Activated CD4-positive, alpha-beta memory T cell treated with anti-CD3 and anti-CD28 coated beads, Interleukin-2, amount 10 ng/mL, durations not matched to agents 7 days and 5 days (primary cell): Measurements from ENCODE around the gene SAMD3. TPM values are rescaled to one million over a fixed set of nuclear protein-coding genes. Genes with fewer than 3 reads are reported as not detected.
A peak's percentile ranks its signal among the peaks of the same experiment; 100 is the strongest.

ENCODE experiments used
- CTCF ChIA-PET: fragments of 350-600 bp; sonication (Branson Sonifier 250); formaldehyde crosslinking; loops from one replicate; lab custom pipeline; 2021; ENCODE audit warnings: antibody characterized with exemption, inconsistent platforms; lab: Charles Lee
- POLR2A ChIA-PET: fragments of 350-600 bp; sonication (Branson Sonifier 250); formaldehyde crosslinking; loops from one replicate; lab custom pipeline; 2021; ENCODE audit warnings: antibody characterized with exemption; lab: Charles Lee
- DNase-seq: peaks from one replicate; pipeline ENCODE4 v3.0.0-alpha.2; 2020
- H3K27ac Mint-ChIP-seq: one replicate; pipeline ENCODE4 v1.8.0; 2021; ENCODE audit warnings: mild to moderate bottlenecking, mixed read lengths
- H3K27me3 Mint-ChIP-seq: one replicate; pipeline ENCODE4 v1.8.0; 2021; ENCODE audit warnings: mixed read lengths
- H3K36me3 Mint-ChIP-seq: one replicate; pipeline ENCODE4 v1.8.0; 2021; ENCODE audit warnings: low read depth, mixed read lengths
- H3K4me1 Mint-ChIP-seq: one replicate; pipeline ENCODE4 v1.8.0; 2021; ENCODE audit warnings: mixed read lengths
- H3K4me3 Mint-ChIP-seq: one replicate; pipeline ENCODE4 v1.8.0; 2021; ENCODE audit warnings: mild to moderate bottlenecking, mixed read lengths
- H3K9me3 Mint-ChIP-seq: one replicate; pipeline ENCODE4 v1.8.0; 2021; ENCODE audit warnings: mixed read lengths
- total RNA-seq, 2 experiments: library from RNA; stranded (reverse); gene quantifications; one replicate each; pipeline ENCODE4 v1.2.3, GENCODE V29; 2021

SAMD3 gene
- total RNA-seq, 2 experiments from 2014 or later = 70.5 to 79.7 TPM

- ChIA-PET POLR2A (interaction anchor here (1.0 to 1.6 kb wide), 4 partner anchors 46 to 89 kb away, joined by 3 to 5 read pairs (median 4); partner anchors contain the start of gene SAMD3), CTCF (interaction anchor here (1.8 kb wide), 1 partner anchor 10 kb away, joined by 5 read pairs; no protein-coding TSS in a partner anchor)
- H3K27ac Mint-ChIP-seq = peak overlapping the region; percentile 68
- DNase-seq = no peak
- H3K36me3 Mint-ChIP-seq = peaks cover 76% of the 10 kb centered on the region
- H3K4me3 Mint-ChIP-seq = peak overlapping the region; percentile 8
- peaks cover 56% of the 10 kb centered on the region for H3K4me1 Mint-ChIP-seq
- H3K9me3 Mint-ChIP-seq = peaks cover 12% of the 10 kb centered on the region
- no peaks in the 10 kb centered on the region for H3K27me3 Mint-ChIP-seq
Measured at GRCh38 chr6:130138909-130139242, 83.9 kb downstream of the SAMD3 start.

- Mint-ChIP-seq H3K9me3 (peaks cover 12% of the 10 kb centered on the region), H3K27me3 (no peaks in the 10 kb centered on the region), H3K36me3 (peaks cover 73% of the 10 kb centered on the region), H3K4me3 (peak overlapping the region; percentile 8), H3K4me1 (peaks cover 61% of the 10 kb centered on the region), H3K27ac (peak overlapping the region; percentile 68)
- ChIA-PET POLR2A (interaction anchor here (1.0 to 1.6 kb wide), 4 partner anchors 47 to 89 kb away, joined by 3 to 5 read pairs (median 4); partner anchors contain the start of gene SAMD3), CTCF (interaction anchor here (1.8 kb wide), 1 partner anchor 11 kb away, joined by 5 read pairs; no protein-coding TSS in a partner anchor)
- no peak for DNase-seq
Measured at GRCh38 chr6:130138116-130138908, 84.4 kb downstream of the SAMD3 start.

GRCh38 chr6:130136798-130137197 is 86.0 kb downstream of the SAMD3 start:
- no peak for DNase-seq
- Mint-ChIP-seq H3K27me3 (no peaks in the 10 kb centered on the region), H3K4me3 (no peak overlapping the region), H3K9me3 (peaks cover 11% of the 10 kb centered on the region), H3K36me3 (peaks cover 64% of the 10 kb centered on the region), H3K27ac (no peak overlapping the region), H3K4me1 (peaks cover 75% of the 10 kb centered on the region)
- CTCF ChIA-PET = interaction anchor here (3.5 kb wide), 1 partner anchor 86 kb away, joined by 13 read pairs; the partner anchor contains the start of gene SAMD3
- POLR2A ChIA-PET = interaction anchor here (1.2 kb wide), 1 partner anchor 93 kb away, joined by 3 read pairs; no protein-coding TSS in a partner anchor

- POLR2A ChIA-PET = interaction anchor here (1.3 kb wide), 1 partner anchor 89 kb away, joined by 4 read pairs; no protein-coding TSS in a partner anchor
- Mint-ChIP-seq H3K9me3 (peaks cover 13% of the 10 kb centered on the region), H3K4me3 (peak overlapping the region; percentile 14), H3K36me3 (peaks cover 64% of the 10 kb centered on the region), H3K4me1 (peaks cover 87% of the 10 kb centered on the region), H3K27ac (peak overlapping the region; percentile 63), H3K27me3 (no peaks in the 10 kb centered on the region)
- CTCF ChIA-PET = interaction anchor here (0.6 to 3.5 kb wide), 10 partner anchors 46 to 745 kb away, joined by 3 to 13 read pairs (median 4); partner anchors contain the start of gene SAMD3
- no peak for DNase-seq
Measured at GRCh38 chr6:130134582-130134981, 88.2 kb downstream of the SAMD3 start.

- no peaks in the 10 kb centered on the region for H3K27me3 Mint-ChIP-seq
- ChIA-PET POLR2A (interaction anchor here (0.6 to 2.2 kb wide), 13 partner anchors 9 to 570 kb away, joined by 3 to 32 read pairs (median 3); partner anchors contain the start of gene SAMD3), CTCF (interaction anchor here (0.9 to 1.5 kb wide), 6 partner anchors 72 to 150 kb away, joined by 3 to 8 read pairs (median 4); partner anchors contain the start of gene SAMD3)
- peaks cover 8% of the 10 kb centered on the region for H3K9me3 Mint-ChIP-seq
- peak; percentile 86 for DNase-seq
- H3K4me1 Mint-ChIP-seq = peaks cover 67% of the 10 kb centered on the region
- H3K27ac Mint-ChIP-seq = peak overlapping the region; percentile 90
- H3K4me3 Mint-ChIP-seq = peak overlapping the region; percentile 54
- H3K36me3 Mint-ChIP-seq = peaks cover 44% of the 10 kb centered on the region
Measured at GRCh38 chr6:130132286-130132701, 90.5 kb downstream of the SAMD3 start.

GRCh38 chr6:130129762-130130246 is 92.9 kb downstream of the SAMD3 start:
- ChIA-PET CTCF (interaction anchor here (1.3 to 1.9 kb wide), 2 partner anchors 94 to 153 kb away, joined by 3 to 5 read pairs; no protein-coding TSS in a partner anchor), POLR2A (interaction anchor here (1.1 kb wide), 1 partner anchor 94 kb away, joined by 4 read pairs; the partner anchor contains the start of gene SAMD3)
- Mint-ChIP-seq H3K27ac (peak overlapping the region; percentile 9), H3K4me3 (no peak overlapping the region), H3K4me1 (peaks cover 51% of the 10 kb centered on the region), H3K27me3 (no peaks in the 10 kb centered on the region), H3K9me3 (peaks cover 5% of the 10 kb centered on the region), H3K36me3 (peaks cover 40% of the 10 kb centered on the region)
- no peak for DNase-seq

GRCh38 chr6:130128326-130128725 is 94.4 kb downstream of the SAMD3 start:
- H3K4me1 Mint-ChIP-seq = peaks cover 38% of the 10 kb centered on the region
- H3K27me3 Mint-ChIP-seq = no peaks in the 10 kb centered on the region
- H3K27ac Mint-ChIP-seq = no peak overlapping the region
- no peak overlapping the region for H3K4me3 Mint-ChIP-seq
- peaks cover 5% of the 10 kb centered on the region for H3K9me3 Mint-ChIP-seq
- H3K36me3 Mint-ChIP-seq = peaks cover 32% of the 10 kb centered on the region
- no peak for DNase-seq
- CTCF ChIA-PET = no interaction called here
- POLR2A ChIA-PET = no interaction called here

GRCh38 chr6:130127195-130127594 is 95.6 kb downstream of the SAMD3 start:
- CTCF ChIA-PET = no interaction called here
- DNase-seq = no peak
- POLR2A ChIA-PET = no interaction called here
- no peaks in the 10 kb centered on the region for H3K27me3 Mint-ChIP-seq
- H3K9me3 Mint-ChIP-seq = peaks cover 5% of the 10 kb centered on the region
- H3K27ac Mint-ChIP-seq = no peak overlapping the region
- H3K4me3 Mint-ChIP-seq = no peak overlapping the region
- H3K36me3 Mint-ChIP-seq = peaks cover 32% of the 10 kb centered on the region
- H3K4me1 Mint-ChIP-seq = peaks cover 28% of the 10 kb centered on the region

GRCh38 chr6:130122243-130122642 is 100.5 kb downstream of the SAMD3 start:
- no peak overlapping the region for H3K4me3 Mint-ChIP-seq
- H3K36me3 Mint-ChIP-seq = peaks cover 19% of the 10 kb centered on the region
- H3K9me3 Mint-ChIP-seq = no peaks in the 10 kb centered on the region
- H3K27me3 Mint-ChIP-seq = no peaks in the 10 kb centered on the region
- DNase-seq = no peak
- ChIA-PET POLR2A (no interaction called here), CTCF (interaction anchor here (0.6 kb wide), 1 partner anchor 62 kb away, joined by 3 read pairs; no protein-coding TSS in a partner anchor)
- H3K4me1 Mint-ChIP-seq = peaks cover 2% of the 10 kb centered on the region
- H3K27ac Mint-ChIP-seq = no peak overlapping the region

- POLR2A ChIA-PET = no interaction called here
Measured at GRCh38 chr6:130120731-130121130, 102.0 kb downstream of the SAMD3 start.

GRCh38 chr6:130119211-130119610 is 103.5 kb downstream of the SAMD3 start:
- POLR2A ChIA-PET = no interaction called here
- no peaks in the 10 kb centered on the region for H3K4me1 Mint-ChIP-seq
- DNase-seq = no peak
- H3K27ac Mint-ChIP-seq = no peak overlapping the region
- H3K36me3 Mint-ChIP-seq = peaks cover 21% of the 10 kb centered on the region
- no peaks in the 10 kb centered on the region for H3K9me3 Mint-ChIP-seq
- no peaks in the 10 kb centered on the region for H3K27me3 Mint-ChIP-seq
- no peak overlapping the region for H3K4me3 Mint-ChIP-seq
- CTCF ChIA-PET = interaction anchor here (1.1 to 1.5 kb wide), 2 partner anchors 12 to 175 kb away, joined by 3 read pairs; no protein-coding TSS in a partner anchor

More at GRCh38 chr6:130120731-130121130, 102.0 kb downstream of the SAMD3 start:
- Mint-ChIP-seq H3K4me1 (no peaks in the 10 kb centered on the region), H3K36me3 (peaks cover 22% of the 10 kb centered on the region), H3K9me3 (no peaks in the 10 kb centered on the region), H3K27me3 (no peaks in the 10 kb centered on the region), H3K4me3 (no peak overlapping the region), H3K27ac (no peak overlapping the region)
- CTCF ChIA-PET = no interaction called here
- DNase-seq = no peak

GRCh38 chr6:130118236-130118635 is 104.5 kb downstream of the SAMD3 start:
- Mint-ChIP-seq H3K27me3 (no peaks in the 10 kb centered on the region), H3K27ac (no peak overlapping the region), H3K36me3 (peaks cover 18% of the 10 kb centered on the region), H3K4me1 (no peaks in the 10 kb centered on the region), H3K9me3 (no peaks in the 10 kb centered on the region), H3K4me3 (no peak overlapping the region)
- DNase-seq = no peak
- ChIA-PET POLR2A (interaction anchor here (0.5 kb wide), 1 partner anchor 444 kb away, joined by 3 read pairs; no protein-coding TSS in a partner anchor), CTCF (interaction anchor here (1.1 kb wide), 1 partner anchor 176 kb away, joined by 3 read pairs; no protein-coding TSS in a partner anchor)
